GM21360 (cell line): ENCODE results near the gene HLF.

Source experiments
- ATAC-seq: cut with Tn5 transposase; IDR thresholded peaks from one replicate; pipeline ENCODE4 v1.9.1; 2021; ENCODE audit warnings: mild to moderate bottlenecking, moderate library complexity; ENCODE audit not compliant: unreplicated experiment

Gene HLF

GRCh38 chr17:55264645-55265298 is at the start of gene HLF:
HLF (plus strand) TSS chr17:55264960; CDS start chr17:55265485, 525 bp downstream.
- ATAC-seq, result peak; percentile 84

GRCh38 chr17:55215711-55216110 is 49.0 kb upstream of the HLF start:
- ATAC-seq, result no peak

GRCh38 chr17:55216888-55217287 is 47.9 kb upstream of the HLF start:
- no peak for ATAC-seq

GRCh38 chr17:55219459-55219858 is 45.3 kb upstream of the HLF start:
- ATAC-seq, result no peak

GRCh38 chr17:55219934-55220333 is 44.8 kb upstream of the HLF start:
- no peak for ATAC-seq

- no peak for ATAC-seq
These were observed 41.2 kb upstream of the HLF start for GRCh38 chr17:55223524-55223923.

GRCh38 chr17:55224746-55225145 is 40.0 kb upstream of the HLF start:
- no peak for ATAC-seq

- ATAC-seq, result no peak
These were observed 39.5 kb upstream of the HLF start for GRCh38 chr17:55225237-55225636.

- ATAC-seq, result no peak
These were observed 36.0 kb upstream of the HLF start for GRCh38 chr17:55228683-55229192.

GRCh38 chr17:55229276-55229675 is 35.5 kb upstream of the HLF start:
- no peak for ATAC-seq

- ATAC-seq, result no peak
These were observed 34.0 kb upstream of the HLF start for GRCh38 chr17:55230716-55231115.

GRCh38 chr17:55233840-55234239 is 30.9 kb upstream of the HLF start:
- ATAC-seq, result no peak

- no peak for ATAC-seq
These were observed 28.4 kb upstream of the HLF start for GRCh38 chr17:55236316-55236715.

- ATAC-seq, result no peak
These were observed 27.5 kb upstream of the HLF start for GRCh38 chr17:55237268-55237667.

- ATAC-seq, result no peak
These were observed 26.9 kb upstream of the HLF start for GRCh38 chr17:55237841-55238178.

GRCh38 chr17:55238179-55238930 is 26.4 kb upstream of the HLF start:
- peak; percentile 96 for ATAC-seq

- peak; percentile 21 for ATAC-seq
These were observed 25.8 kb upstream of the HLF start for GRCh38 chr17:55238931-55239297.

- no peak for ATAC-seq
These were observed 23.7 kb upstream of the HLF start for GRCh38 chr17:55241097-55241496.

GRCh38 chr17:55242476-55242875 is 22.3 kb upstream of the HLF start:
- ATAC-seq, result no peak

GRCh38 chr17:55245986-55246385 is 18.8 kb upstream of the HLF start:
- ATAC-seq, result no peak

GRCh38 chr17:55246583-55246982 is 18.2 kb upstream of the HLF start:
- no peak for ATAC-seq

GRCh38 chr17:55248077-55248476 is 16.7 kb upstream of the HLF start:
- no peak for ATAC-seq

GRCh38 chr17:55249861-55250260 is 14.9 kb upstream of the HLF start:
- no peak for ATAC-seq
